NCI-H510A treated with DMSO at 0.1 percent for 48 hours (cell line): ENCODE data around the gene BIN1.

Experiments used
- DNase-seq: peaks from one replicate; lab custom pipeline; 2025; lab: John Stamatoyannopoulos, UW

BIN1 gene, protein sequence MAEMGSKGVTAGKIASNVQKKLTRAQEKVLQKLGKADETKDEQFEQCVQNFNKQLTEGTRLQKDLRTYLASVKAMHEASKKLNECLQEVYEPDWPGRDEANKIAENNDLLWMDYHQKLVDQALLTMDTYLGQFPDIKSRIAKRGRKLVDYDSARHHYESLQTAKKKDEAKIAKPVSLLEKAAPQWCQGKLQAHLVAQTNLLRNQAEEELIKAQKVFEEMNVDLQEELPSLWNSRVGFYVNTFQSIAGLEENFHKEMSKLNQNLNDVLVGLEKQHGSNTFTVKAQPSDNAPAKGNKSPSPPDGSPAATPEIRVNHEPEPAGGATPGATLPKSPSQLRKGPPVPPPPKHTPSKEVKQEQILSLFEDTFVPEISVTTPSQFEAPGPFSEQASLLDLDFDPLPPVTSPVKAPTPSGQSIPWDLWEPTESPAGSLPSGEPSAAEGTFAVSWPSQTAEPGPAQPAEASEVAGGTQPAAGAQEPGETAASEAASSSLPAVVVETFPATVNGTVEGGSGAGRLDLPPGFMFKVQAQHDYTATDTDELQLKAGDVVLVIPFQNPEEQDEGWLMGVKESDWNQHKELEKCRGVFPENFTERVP

GRCh38 chr2:127106991-127107621, at the start of gene BIN1:
Gene BIN1, minus strand, starts transcription at chr2:127107154. Its CDS starts 211 bp downstream, at chr2:127106943.
- DNase-seq = peak; percentile 94

DNA sequence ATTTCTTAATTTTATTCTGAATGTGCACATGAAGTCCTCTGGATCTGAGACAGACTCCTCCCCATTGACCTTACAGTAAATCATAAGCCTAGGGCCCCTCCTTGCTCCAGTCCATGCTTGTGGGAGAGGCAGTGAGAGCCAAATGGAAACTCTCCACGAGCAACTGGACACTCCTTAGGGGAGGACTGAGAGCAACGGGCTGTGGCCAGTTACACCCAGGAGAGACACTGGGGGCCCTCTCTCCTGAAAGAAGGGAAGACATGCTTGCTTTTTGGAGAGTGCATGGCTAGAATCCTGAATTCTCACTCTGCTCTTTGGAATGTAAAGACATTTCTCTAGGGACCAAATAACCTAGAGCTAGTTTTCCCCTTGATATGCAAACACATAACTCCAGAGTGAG, 49.0 kb upstream of the BIN1 start:
- DNase-seq = no peak

- DNase-seq = no peak
Observed at GRCh38 chr2:127155028-127155581, 48.2 kb upstream of the BIN1 start.

GRCh38 chr2:127154396-127154795, 47.4 kb upstream of the BIN1 start:
- DNase-seq = no peak

DNA sequence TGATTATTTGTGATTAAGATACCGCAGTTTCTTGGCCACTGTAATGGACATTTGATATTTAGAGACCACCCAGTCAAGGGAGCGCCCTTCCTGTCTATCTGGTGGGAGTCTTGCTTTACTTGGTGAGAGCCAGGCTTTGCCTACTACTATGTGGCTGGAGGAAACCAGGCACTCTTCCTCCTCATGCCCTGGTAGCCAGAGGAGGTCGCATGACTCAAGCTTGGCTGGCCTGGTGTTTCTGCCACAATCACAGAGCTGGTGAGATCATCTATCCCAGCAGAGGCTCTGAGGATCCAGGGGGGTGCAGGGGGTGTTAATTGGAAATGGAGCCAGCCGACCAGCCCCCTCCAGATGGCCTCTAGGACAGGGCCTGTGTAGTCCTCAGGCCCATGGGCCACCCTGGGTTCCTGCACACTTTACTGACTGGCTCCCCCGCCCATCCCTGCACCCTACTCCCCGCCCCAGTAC, 46.8 kb upstream of the BIN1 start:
- DNase-seq = no peak

DNA sequence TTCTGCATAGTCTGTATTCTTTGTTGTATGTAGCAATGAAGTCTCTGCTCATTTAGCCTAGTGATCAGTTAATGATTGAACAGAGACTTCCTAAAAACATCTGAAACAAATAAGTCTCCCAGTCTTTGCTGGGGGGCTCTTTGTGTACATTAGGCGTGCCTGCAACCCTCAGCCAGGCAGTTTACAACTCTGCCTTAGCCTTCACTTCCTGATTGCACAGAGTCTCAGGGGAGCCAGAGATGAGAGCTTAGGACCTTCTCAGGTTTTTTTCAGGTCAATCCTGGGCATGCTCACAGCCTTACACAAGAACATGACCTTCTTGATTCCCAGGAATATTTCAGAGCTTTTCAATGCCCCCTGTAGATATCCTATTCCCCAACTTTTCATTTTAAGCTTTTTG, 44.0 kb upstream of the BIN1 start:
- no peak for DNase-seq

DNA sequence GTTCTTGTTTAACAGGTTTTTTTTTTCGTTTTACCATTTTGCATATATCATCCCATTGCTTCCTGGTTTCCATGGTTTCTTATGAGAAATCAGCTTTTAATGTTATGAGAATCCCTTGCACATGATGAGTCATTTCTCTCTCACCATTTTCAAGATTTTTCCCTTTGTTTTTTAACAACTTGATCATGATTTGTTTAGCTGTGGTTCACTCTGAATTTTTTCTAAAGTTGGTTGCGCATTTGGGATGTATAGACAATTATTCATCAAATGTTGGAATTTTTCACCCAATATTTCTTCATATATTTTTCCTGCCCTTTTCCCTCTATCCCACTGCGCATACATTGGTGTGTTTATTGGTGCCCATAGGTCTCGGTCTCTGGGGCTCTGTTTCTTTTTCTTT, 42.4 kb upstream of the BIN1 start:
- DNase-seq = no peak

DNA sequence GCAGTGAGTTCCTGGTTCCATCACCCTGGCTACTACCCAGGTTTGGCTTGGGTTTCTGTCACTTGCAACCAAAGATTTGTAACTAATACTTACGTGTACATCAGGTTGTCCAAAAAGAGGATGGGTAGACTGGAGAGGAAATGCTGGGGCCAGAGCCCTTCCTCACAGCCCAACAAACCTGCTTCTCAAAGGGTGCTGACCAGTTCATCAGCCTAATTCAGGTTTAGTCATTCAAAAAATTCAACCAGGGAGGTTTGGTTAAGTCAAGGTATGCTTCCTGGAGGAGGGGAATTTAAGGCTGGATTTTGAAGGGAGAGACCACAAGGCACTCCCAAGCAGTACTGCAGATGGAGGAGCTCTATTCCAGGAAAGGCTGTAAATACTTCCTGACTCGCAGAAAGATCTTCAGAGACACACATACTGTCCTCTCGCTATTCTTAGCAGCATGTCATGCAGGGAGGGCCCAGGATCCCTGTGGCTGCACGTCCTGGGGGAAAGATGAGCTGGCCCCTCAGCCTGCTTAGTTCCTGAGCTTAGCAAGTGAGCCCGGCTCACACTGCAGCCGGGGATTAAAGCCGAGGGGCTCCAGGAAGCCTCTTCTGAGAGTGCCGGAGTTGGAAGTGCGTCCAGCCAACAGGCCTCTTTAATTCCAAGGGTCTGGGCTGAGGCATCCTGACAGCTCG, 40.0 kb upstream of the BIN1 start:
- no peak for DNase-seq

GRCh38 chr2:127146071-127146725, 39.2 kb upstream of the BIN1 start:
- no peak for DNase-seq

DNA sequence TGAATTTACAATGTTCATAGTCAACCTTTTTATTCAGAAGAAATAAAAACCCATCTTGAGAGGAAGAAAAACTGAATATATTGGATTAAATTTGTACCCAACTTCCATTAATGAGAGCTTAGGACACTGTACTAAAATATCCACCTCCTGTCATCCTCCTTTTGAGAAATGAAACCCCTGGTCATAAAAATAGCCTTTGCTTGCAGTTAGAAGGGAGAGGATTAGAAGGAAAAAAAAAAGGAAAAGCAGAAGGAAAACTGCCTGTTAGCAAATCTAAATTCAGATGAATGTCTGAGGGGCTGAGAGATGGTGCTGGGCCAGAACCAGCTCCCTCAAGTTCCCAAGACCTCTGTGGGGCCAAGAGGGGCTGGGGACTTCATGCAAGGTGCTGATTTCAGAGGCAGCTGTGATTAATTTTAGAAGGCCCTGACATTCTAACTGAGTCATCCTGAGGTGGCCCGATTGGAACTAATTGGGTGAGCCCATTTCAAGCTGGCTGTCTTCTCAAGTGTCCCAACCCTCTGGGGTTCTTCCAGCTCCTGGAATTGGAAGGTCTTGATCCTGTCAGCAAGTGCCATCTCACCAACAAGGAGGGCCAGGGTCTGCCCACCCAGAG, 38.4 kb upstream of the BIN1 start:
- DNase-seq = no peak

DNA sequence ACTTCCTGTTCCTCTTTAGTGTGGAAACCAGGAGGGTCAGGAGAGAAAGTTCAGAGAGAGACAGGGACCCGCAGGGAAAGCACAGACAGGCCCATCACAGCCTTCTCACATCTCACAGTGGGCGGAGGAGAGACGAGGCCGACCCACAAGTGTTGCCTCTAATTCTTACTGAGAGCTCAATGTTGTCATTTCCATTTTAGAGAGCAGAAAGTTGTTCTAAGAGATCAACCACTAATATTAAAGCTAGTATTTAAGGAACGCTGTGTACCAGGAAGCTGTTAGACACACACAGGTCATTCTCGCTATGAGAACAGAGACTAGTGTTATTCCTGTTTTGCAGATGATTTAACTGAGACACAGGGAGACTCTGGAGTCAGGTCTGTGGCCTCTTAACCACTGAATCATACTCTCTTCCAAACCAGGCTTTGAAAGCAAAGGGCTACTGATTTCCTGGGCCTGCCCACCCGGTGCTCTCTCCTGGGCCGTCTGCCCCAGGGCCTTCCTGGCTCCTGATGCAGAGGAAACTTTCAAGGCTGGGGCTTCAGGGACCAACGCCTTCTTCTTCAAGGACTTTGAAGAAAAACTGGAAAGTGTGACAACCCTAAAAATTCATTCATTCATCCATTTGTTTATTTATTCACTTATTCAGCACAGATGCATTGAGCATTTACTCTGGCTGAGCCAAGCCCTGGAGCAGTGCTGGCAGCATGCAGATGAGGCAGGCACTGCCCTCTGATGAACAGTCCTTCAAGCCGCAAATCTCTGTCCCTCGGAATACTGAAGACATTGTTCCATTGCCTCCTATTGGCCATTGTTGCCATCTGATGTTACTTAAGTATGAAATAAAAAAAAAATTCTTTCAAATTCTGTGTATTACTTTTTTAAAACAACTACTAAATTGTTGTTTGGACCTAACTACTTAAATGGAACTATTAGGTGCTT, 37.2 kb upstream of the BIN1 start:
- DNase-seq = no peak

DNA sequence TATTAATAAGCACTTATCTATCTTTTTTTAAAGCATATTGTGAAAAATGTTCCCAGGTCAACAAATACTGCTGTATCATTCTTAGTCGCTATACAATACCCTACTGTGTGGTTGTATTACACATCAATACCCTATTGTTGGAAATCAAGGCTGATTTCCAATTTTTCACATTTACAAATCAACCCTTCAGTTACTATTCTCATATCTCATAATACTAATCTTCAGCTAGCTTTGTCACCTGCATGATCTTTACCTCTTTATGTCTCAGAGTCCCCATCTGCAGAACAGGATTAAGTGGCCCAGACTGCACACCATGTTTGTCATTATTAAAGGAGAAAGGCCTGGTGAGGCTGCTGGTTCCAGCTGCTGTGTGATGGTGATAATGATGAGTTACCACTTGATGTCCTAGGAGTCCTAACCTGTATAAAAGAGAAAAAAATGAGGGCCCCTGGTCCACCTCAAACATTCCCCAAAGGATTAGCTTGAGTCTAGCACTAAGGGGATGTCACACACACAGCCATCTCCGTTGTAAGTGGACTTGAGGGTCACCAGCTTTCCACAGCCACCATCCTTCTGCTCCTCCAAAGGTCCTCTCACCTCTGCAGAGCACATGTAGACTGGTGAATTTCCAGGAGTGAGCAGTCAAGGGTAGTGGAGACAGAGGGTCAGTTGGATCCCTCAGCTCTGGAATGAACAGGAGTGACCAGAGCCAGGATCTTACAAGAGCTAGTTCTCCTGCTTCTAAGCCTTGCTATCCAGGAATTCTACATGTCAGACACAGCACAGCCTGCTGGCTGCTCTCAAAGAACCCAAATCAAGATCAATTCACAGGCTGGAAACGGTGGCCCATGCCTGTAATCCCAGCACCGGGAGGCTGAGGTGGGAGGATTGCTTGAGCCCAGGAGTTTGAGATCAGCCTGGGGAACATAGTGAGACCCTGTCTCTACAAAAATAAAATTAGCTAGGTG, 36.0 kb upstream of the BIN1 start:
- no peak for DNase-seq

GRCh38 chr2:127140538-127140937, 33.6 kb upstream of the BIN1 start:
- no peak for DNase-seq

DNA sequence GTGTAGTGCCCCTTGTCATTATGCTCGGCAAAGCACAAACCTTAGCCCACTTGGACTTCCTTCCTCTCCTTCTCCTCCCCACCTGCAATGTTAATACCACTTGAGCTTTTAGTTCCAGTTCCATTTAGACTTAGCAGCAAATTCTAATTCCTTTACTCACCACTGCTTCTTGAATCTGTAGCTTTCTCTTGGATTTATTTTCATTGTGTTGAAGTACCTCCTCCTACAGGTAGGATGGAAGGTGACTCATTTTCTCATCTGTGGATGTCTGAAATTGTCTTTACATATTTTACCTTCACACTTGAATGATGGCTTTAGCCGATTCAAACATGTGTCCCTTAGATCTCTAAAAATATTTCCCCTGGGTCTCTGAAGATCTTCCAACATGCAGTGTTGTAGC, 32.8 kb upstream of the BIN1 start:
- DNase-seq = no peak

GRCh38 chr2:127138281-127138680, 31.3 kb upstream of the BIN1 start:
- no peak for DNase-seq

DNA sequence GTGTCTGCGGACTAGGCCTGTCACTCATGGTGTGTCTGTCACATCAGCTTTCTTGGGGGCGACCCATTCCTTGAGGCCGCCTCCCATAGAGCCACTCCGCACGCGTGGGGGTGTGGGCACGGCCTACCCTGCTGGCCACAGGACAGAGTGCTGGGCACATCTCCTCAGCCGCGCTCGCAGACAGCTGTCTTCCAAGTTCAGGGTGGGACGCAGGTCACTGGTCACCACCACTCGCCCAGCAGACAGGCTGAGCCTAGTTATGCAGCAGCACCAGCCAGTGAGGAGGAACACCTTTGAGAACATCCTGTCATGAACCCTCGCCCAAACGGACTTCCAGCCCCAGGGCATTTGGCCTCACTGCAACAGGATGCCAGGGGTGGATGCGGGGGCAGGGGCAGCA, 30.8 kb upstream of the BIN1 start:
- no peak for DNase-seq

GRCh38 chr2:127137225-127137624, 30.3 kb upstream of the BIN1 start:
- no peak for DNase-seq

- DNase-seq = no peak
Observed at GRCh38 chr2:127134833-127135830, 28.2 kb upstream of the BIN1 start.
